Amygdala (tissue), 56 donors: Measurements from ENCODE around the gene RAPGEF2.
"Not testable (repeated sequence)": the region's sequence is repeated elsewhere in the genome, so short reads cannot be mapped to it uniquely, and the experiment has no call there.

Experiments used
- DNase-seq, 56 donors: peaks; one replicate each; lab custom pipeline; 2025; lab: John Stamatoyannopoulos, UW

The RAPGEF2 gene

DNA sequence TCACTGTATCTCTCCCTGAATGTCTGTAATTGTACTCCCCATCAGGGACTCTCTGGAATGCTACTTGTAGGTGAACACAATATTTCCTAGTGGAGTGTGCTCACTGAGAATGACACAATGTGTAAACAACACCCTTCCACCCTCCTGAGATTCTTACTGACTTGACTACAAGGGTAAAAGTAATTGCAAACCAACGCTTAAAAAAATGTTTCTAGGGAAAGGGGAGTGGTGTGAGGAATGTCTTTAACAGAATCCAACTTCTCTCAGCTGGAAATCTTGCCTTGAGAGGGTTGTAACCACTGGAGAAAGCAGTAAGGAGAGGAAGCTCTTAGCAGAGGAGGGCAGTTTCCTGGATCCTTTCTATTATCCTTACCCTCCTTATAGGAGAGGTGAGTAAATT is 5.1 kb upstream of the RAPGEF2 start:
- no peak for DNase-seq

DNA sequence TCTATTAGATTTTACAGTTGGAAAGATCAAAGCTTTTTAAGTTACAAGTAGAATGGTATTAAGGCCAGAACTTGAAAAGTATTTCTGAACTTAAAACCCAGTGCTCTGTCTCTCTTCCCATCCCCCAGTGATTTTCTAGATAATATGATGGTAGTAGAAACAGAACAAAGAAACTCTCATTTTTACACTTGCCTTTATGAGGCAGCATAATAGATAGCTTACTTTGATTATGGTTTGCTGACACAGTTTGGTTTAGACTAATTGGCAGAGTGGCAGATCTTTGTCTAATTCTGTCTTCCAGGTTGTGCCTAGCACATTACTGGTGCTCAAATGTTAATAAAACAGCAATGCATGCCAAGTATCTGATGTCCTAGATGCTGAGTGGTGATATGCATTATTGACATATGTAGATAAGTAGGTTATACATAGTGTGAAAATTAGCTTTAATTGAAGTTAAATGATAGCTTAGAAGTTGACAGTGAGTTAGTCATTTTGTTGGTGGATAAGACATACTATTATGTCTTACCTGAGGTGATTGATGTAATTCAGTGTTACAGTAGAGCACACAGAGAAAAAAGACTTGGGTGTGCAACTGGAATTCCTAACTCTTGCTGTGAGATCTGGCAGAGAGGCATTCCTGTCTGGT is 4.3 kb upstream of the RAPGEF2 start:
- no peak for DNase-seq

DNA sequence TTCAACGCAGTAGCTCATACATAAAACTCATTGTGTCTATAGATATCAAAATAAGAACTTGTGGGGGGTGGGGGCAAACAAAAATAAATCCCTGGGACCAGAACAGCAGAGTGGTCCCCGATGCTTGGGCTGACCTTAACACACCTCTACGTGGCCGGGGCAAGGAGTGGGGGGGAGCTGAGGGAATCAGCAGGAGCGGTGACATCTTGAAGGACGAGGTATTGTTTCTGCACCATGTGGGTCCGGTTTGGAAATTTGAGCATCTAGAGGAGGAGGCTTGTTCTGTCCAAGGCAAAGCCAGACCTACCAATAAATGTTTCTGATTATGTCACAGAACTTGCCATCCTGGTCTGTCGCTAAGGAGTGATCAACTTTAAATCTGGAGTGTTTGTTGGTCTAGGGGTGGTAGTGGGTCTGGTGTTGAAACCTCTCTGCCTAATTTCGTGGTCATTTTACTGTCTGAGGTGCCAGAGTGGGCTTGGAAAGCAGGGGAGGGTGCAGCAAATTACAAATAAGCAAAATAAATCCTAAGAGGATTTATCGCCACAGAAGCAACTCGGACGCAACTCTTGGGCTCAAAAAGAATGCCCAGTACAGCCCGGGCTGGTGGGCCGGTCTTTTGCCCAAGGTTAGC is 774 bp upstream of the RAPGEF2 start:
- no peak for DNase-seq

DNA sequence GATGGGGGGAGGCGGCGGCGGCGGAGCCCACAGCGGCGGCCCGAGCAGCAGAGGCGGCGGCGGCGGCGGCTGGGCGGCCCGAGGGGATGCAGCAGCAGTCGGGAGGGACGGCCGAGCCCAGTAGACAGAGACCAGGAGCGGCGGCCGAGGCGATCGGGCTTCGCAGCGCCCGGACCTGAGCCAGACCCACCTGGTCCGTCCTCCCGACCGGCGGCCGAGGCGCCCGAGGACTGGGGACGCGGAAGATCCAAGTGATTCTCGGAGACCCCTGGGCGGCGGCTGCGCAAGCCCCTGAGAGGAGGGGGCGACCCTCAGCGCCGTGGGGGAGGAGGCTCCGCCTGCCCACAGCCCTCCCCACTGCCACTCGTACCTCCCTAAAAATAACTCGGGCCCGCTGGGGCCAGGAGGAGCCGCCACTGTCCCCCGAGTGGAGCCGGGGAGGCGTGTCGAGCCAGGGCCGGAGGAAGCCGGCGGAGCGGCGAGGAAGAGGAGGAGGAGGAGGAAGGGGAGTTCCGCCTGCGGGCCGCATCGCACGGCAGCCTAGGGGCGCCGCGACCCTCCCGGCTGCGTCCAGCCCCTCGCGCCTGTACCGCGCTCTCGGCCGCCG is 608 bp downstream of the RAPGEF2 start:
- peak in 35 of 56 donors; percentile 9 to 64 (median 41) for DNase-seq

DNA sequence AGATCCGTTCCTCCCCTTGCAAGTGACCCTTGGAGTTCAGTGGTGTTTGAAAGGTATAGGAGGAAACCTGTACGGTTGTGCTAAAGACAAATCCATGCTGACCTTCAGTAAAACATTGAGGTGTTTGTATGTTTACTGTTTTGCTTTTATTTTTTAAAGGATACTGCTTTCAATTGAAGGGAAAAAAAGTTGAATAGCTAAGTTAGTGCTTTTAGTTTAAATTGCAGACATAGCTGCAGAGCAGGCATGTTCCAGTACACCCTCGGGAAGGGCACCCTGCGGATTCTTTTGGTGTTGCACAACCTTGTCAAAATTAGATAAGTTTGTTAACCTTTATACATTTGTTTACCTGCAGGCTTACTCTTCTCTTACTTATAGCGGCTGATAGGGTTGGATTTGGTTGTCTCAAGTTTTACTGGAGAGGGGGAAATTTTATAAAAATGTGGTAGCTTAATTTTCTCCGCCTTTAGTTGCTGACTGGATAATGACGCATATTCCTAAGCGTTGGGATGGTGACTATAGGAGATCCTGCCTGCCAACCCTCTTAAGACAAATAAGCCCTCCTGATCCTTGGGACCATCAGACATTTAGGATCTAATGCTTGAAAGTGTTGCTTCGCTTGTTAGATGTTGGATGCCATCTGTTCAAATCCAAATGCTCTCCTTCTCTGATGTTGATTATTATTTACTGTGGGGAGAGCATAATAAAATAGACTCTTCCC is 2.0 kb downstream of the RAPGEF2 start:
- peak in 2 of 56 donors; percentile 5 to 19 for DNase-seq

DNA sequence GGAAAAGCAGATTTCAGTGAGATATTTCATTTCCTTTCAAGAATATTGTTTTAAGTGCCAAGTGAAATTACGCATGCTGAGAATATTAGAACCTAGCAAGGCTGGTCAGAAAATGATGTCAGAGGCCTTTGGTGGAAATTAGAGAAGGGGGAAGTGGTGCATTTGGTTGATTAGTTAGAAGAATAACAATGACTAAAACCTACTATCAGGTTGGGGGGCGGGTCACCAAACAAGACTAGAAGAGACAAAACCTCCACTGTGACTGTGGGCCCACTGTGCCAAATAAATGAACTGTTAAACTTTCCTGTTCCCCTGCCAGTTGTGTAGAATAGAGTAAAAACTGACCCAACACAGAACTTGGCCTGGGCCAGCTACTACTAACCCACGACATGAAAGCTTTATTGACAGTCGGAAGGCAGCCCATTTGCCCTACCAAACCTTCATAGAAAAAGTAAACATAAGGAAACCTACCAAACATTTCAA is 2.9 kb downstream of the RAPGEF2 start:
- peak in 3 of 56 donors; percentile 1 to 7 (median 6) for DNase-seq

DNA sequence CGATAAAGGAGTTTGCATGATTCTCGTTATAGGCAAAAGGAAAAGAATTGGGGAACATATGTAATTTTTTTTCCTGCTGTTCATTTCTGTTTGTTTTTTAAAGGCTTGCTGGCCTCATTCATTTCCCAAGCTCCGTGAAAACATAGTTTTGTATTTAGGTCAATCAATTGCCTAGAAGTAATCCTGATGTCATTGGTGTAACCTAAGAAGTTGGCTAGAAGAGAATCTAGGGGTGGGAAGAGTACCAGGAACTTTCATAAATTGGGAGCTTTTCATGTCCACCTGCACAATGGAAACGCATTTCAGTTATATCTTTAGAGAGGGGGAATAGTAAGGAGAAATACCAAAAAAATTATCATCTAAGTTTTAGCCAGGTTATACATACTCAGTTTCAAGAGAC is 3.8 kb downstream of the RAPGEF2 start:
- DNase-seq, result no peak

DNA sequence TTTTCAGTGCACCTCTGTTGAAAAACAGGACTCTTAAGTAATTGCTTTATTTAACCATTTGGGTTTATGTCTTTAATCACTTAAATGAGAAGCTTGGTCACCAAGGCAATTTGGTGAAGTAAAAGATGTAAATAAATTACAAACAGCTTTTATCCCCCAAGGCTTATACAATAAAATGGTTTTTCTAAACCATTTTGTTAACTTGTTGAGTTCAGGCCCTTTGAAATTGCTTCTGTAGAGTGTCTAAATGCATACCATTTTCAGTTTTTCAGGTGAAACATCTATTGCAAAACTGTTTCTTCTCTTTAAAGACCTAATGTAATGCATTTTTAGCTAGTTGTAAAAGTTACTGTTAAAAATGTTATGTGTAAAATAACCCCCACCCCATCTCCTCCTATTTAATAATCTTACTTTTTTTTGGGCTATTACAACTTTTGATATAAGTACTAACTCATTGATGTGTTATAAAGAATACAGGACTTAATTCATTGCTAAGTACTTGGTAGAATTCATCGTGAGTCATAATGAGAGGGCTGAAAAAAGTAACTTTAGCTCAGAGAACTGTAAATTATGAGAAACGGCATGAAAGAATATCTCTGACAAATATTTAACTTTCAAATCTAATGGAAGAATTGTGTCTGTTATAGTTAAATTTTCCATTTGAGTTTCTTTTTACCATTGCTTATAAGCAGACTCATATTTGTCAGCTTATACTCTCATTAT is 4.5 kb downstream of the RAPGEF2 start:
- DNase-seq, result no peak

DNA sequence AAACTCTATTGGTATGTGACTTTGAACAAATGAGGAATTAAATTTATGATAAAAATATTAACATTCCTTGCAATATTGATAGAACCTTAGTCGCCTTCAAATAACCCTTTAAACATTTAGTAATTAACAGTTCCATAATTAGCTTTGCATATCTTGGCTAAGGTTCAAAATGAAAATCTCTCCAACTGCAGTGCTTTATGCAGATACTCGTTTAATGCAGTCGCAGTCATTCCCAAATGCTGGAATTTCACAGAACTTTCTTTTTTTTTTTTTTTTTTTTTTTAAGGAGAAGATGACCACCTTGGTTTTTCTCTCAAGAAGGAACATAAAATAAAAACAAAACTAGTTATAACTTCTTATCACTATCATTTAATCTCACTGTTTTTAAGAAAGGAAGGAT is 5.2 kb downstream of the RAPGEF2 start:
- DNase-seq, result no peak

DNA sequence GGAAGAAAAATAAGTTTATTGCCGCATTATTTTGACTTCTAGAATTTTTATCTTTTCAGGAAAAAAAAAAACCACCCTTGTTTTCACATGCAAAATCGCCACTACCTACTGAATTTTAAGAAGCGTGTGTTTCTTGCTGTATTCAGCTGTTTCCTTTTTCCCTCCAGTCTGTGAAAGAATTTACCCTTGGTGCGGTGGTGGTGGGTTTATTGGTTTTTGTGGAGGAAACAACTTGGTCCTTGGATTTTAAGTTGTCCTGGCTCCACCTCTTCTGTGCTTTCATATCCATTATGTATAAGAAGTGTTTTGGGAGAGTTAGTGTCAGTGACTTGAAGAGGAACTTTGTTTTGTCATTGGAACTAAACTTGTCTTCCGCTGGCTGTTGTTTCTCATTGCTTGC is 8.1 kb downstream of the RAPGEF2 start:
- DNase-seq, result no peak

DNA sequence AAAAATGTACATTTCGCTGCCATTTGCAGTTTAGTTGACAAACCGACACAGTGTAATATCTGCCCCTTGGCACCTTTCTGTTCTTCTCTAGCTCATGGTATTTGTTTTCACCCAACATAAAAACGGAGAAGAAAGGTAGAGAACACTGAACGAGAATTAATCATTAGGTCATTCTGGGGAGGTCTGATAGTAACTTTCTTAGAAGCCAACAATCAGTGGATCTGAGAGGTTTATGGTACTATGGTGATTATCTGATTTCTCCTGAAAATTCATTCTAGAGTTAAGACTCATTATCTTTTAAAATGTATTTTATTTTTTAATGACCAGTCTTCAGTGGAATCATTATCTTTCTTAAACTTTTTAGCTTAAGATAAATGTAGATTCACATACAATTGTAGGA is 8.5 kb downstream of the RAPGEF2 start:
- no peak for DNase-seq

DNA sequence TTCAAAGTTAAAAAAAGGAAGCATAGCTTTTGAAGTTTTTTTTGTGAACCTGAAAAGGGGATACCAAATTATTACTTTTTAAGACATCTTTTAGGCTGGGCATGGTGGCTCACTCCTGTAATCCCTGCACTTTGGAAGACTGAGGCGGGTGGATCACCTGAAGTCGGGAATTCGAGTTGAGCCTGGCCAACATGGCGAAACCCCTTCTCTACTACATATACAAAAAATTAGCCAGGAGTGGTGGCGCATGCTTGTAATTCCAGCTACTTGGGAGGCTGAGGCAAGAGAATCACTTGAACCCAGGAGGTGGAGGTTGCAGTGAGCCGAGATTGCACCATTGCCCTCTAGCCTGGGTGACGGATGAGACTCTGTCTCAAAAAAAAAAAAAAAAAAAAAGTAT is 10.5 kb downstream of the RAPGEF2 start:
- not testable (repeated sequence) for DNase-seq

DNA sequence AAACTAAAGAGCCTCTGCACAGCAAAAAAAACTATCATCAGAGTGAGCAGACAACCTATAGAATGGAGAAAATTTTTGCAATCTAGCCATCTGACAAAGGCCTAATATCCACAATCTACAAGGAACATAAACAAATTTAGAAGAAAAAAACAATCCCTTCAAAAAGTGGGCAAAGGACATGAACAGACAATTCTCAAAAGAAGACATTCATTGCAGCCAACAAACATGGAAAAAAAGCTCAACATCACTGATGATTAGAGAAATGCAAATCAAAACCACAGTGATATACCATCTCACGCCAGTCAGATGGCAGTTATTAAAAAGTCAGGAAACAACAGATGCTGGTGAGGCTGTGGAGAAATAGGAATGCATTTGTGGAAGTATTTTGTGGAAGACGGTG is 13.2 kb downstream of the RAPGEF2 start:
- not testable (repeated sequence) for DNase-seq

DNA sequence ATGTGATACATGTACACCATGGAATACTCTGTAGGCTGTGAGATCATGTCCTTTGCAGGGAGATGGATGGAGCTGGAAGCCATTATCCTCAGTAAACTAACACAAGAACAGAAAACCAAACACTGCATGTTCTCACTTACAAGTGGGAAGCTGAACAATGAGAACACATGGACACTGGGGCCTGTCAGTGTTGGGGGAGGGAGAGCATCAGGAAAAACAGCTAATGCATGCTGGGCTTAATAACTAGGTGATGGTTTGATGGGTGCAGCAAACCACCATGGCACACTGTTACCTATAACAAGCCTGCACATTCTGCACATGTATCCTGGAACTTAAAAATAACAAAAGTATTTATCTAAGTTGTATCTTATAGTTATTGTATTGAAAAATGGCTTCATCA is 13.8 kb downstream of the RAPGEF2 start:
- not testable (repeated sequence) for DNase-seq

DNA sequence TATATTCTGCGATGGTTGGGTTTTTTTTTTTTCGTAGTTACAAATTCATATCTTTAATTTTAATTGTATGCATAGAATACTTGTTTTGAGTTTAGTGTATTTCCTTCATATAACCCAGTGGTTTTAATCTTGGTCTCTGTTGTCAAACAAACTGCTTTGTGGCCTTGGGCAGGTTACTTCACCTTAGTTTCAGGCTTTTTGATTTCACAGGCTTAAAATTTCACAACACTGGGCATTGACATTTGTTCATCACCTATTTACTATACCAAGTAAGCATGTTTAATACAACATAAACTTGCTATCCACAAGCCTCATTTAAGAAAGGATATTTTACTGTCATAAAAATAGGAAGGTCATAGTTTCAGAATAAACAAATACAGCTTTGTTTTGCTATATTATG is 14.7 kb downstream of the RAPGEF2 start:
- DNase-seq, result no peak

DNA sequence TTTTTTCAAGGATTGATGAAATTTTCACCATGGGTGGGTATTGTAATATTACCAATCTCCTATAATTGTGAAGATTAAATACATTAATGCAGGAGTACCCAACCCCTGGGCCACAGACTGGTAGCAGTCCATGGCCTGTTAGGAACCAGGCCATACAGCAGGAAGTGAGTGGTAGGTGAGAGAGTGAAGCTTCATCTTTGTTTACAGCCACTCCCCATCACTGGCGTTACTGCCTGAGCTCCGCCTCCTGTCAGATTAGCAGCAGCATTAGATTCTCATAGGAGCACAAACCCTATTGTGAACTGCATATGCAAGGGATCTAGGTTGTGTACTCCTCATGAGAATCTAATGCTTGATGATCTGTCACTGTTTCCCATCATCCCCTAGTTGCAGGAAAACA is 15.1 kb downstream of the RAPGEF2 start:
- no peak for DNase-seq

DNA sequence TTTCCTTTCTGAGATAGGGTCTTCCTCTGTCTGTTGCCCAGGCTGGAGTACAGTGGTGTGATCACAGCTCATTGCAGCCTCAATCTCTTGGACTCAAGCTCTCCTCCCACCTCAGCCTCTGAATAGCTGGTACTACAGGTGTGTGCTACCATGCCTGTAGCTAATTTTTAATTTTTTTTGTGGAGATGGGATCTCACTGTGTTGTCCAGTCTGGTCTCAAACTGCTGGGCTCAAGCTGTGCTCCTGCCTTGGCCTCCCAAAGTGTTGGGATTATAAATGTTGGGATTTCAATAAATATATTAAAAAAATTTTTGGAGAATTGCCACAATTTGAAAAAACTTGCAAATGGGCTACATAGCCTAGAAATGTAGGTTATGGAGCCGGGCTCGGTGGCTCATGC is 18.5 kb downstream of the RAPGEF2 start:
- no peak for DNase-seq

DNA sequence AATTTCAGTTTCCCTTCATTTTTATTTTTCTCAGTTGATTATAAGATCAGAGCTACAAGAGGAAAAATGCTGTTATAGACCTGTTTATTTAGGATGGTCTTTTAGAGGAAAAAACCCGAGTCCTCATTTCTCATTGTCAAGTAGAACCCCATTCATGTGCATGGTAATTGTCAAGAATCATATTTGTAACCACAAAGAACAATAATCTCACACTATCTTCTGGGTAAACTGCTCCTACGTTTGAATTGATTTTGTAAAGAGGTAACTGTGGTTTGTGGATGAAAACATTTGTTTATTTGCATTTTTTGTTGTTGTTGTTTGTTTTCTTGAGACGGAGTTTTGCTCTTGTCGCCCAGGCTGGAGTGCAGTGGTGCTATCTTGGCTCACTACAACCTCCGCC is 23.8 kb downstream of the RAPGEF2 start:
- no peak for DNase-seq

DNA sequence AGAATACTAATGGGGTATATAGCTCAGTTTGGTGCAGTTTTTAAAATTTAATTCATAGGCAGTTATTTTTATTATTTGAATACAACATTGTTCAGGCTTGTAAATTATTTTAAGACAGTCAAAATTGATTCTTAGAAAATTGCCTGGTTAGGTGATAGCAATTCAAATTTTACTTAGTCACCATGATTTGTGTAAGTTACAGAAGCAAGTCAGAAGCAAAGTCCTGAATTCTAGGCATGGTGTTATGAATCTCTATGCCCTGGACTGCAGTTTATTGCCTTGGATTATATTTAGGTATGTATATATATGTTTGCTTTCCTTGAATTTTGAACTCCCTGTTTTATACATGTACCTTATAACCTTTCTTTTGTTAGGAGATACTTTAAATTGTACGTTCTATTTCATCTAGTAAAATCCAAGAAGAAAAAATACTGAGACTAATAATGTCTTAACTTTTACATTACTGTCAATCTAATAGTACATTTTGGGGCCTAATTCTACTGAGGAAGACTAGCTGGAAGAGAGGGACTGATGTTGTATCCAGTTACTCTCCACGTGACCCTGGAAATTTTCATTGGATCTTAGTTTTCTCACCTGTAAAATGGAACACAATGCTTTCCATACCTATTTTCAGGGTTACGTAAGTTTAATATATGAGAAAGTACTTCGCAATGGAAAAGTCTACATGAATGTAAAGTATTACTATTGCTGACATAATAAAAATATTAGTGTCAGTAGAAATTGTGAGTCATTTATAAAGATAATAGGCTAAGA is 25.1 kb downstream of the RAPGEF2 start:
- no peak for DNase-seq
